H1 (cell line): ENCODE measurements around the gene IRGQ. TPM values are rescaled to one million over a fixed set of nuclear protein-coding genes. Genes with fewer than 3 reads are reported as not detected.

Experiments used
- CTCF ChIA-PET: fragments of 300-600 bp; sonication (Branson Sonifier 250); formaldehyde crosslinking; loops from one replicate; lab custom pipeline; 2021; ENCODE audit not compliant: partially characterized antibody; lab: Charles Lee
- POLR2A ChIA-PET: fragments of 300-600 bp; sonication (Branson Sonifier 250); formaldehyde crosslinking; loops from one replicate; lab custom pipeline; 2021; ENCODE audit warnings: inconsistent platforms; ENCODE audit not compliant: partially characterized antibody; lab: Charles Lee
- DNase-seq, 2 experiments: peaks; one replicate each; pipeline versions ENCODE4 v3.0.0 to v3.0.0-alpha.2; 2010 to 2022; ENCODE audit warnings: low spot score in 2 of 2, low read depth in 1 of 2, mixed read lengths in 1 of 2
- FAIRE-seq: peaks from 2 replicates; lab custom pipeline; 2011; peaks lifted over from hg19 to GRCh38; lab: Jason Lieb, UNC
- H2AFZ ChIP-seq: 2 replicates; pipeline ENCODE4 v1.8.1; 2012; ENCODE audit warnings: low read length, inconsistent platforms
- H2AK5ac ChIP-seq: 2 replicates; pipeline ENCODE4 v1.6.1; 2013; ENCODE audit warnings: low read depth, low read length
- H2BK120ac ChIP-seq: replicated peaks from 2 replicates; pipeline ENCODE3; 2013; ENCODE audit warnings: low read depth, low read length, inconsistent platforms
- H2BK12ac ChIP-seq: 2 replicates; pipeline ENCODE4 v1.6.1; 2013; ENCODE audit warnings: low read depth, low read length
- H2BK15ac ChIP-seq: 2 replicates; pipeline ENCODE4 v1.6.1; 2013; ENCODE audit warnings: low read length
- H2BK20ac ChIP-seq: 2 replicates; pipeline ENCODE4 v1.6.1; 2013; ENCODE audit warnings: low read length
- H2BK5ac ChIP-seq: 2 replicates; pipeline ENCODE4 v1.6.1; 2013; ENCODE audit warnings: low read depth, low read length
- H3K14ac ChIP-seq: 2 replicates; pipeline ENCODE4 v1.6.1; 2013; ENCODE audit warnings: inconsistent platforms; ENCODE audit not compliant: insufficient read length
- H3K18ac ChIP-seq: 2 replicates; pipeline ENCODE4 v1.6.1; 2013; ENCODE audit warnings: low read length; ENCODE audit errors: extremely low read depth
- H3K23ac ChIP-seq: 2 replicates; pipeline ENCODE4 v1.6.1; 2013; ENCODE audit warnings: inconsistent platforms; ENCODE audit not compliant: insufficient read length
- H3K23me2 ChIP-seq: 2 replicates; pipeline ENCODE4 v1.6.1; 2013; ENCODE audit warnings: low read depth, low read length
- H3K27ac ChIP-seq: 2 replicates; pipeline ENCODE4 v1.6.1; 2011; ENCODE audit warnings: low read depth, low read length, inconsistent platforms
- H3K27me3 ChIP-seq, 4 experiments: replicated peaks in 1 of 4; 1 replicate in 1 of 4; 2 replicates in 3 of 4; pipeline versions ENCODE4 v1.6.1 to v1.8.1; 2011 to 2013; ENCODE audit warnings: low read length in 3 of 4, mild to moderate bottlenecking in 3 of 4, inconsistent platforms in 2 of 4, mixed read lengths in 2 of 4, moderate library complexity in 1 of 4; ENCODE audit not compliant: control insufficient read depth in 3 of 4, insufficient read depth in 3 of 4; ENCODE audit errors: extremely low read depth in 1 of 4
- H3K36me3 ChIP-seq, 4 experiments: 2 replicates each; pipeline versions ENCODE4 v1.6.1 to v1.8.1; 2011 to 2013; ENCODE audit warnings: mild to moderate bottlenecking in 4 of 4, low read length in 3 of 4, moderate library complexity in 2 of 4, control low read depth in 1 of 4, inconsistent platforms in 1 of 4; ENCODE audit not compliant: insufficient read depth in 4 of 4, control insufficient read depth in 2 of 4
- H3K4ac ChIP-seq: replicated peaks from 2 replicates; pipeline ENCODE3; 2013; ENCODE audit warnings: low read length, low read depth, mixed read lengths, inconsistent platforms; ENCODE audit not compliant: insufficient read length
- H3K4me1 ChIP-seq, 4 experiments: replicated peaks in 1 of 4; 1 replicate in 1 of 4; 2 replicates in 3 of 4; pipeline versions ENCODE4 v1.6.1 to v1.8.1; 2011 to 2013; ENCODE audit warnings: low read length in 3 of 4, inconsistent platforms in 2 of 4, mixed read lengths in 1 of 4; ENCODE audit not compliant: insufficient read depth in 4 of 4, control insufficient read depth in 3 of 4
- H3K4me2 ChIP-seq, 2 experiments: 2 replicates each; pipeline versions ENCODE4 v1.6.1 to v1.8.1; 2011 to 2013; ENCODE audit warnings: low read depth in 2 of 2, low read length in 2 of 2, control low read depth in 1 of 2, inconsistent platforms in 1 of 2, mild to moderate bottlenecking in 1 of 2; ENCODE audit not compliant: insufficient read depth in 1 of 2
- H3K4me3 ChIP-seq, 4 experiments: fragments of 200-600, 300-600 bp in 1 of 4; sonication (generic), shearing (Covaris generic), sonication (Bioruptor Twin) in 1 of 4; 2 replicates each; pipeline versions ENCODE4 v1.5.1 to v1.8.1; 2011 to 2016; ENCODE audit warnings: low read length in 4 of 4, low read depth in 3 of 4, control low read depth in 2 of 4, inconsistent platforms in 2 of 4, mild to moderate bottlenecking in 2 of 4, mixed read lengths in 1 of 4, moderate library complexity in 1 of 4; ENCODE audit not compliant: insufficient read depth in 2 of 4; ENCODE audit errors: extremely low read depth in 1 of 4
- H3K56ac ChIP-seq: replicated peaks from 2 replicates; pipeline ENCODE3; 2013; ENCODE audit warnings: low read depth, mild to moderate bottlenecking, mixed read lengths, low read length, inconsistent platforms; ENCODE audit not compliant: insufficient read length
- H3K79me1 ChIP-seq: 2 replicates; pipeline ENCODE4 v1.6.1; 2013; ENCODE audit warnings: low read depth, low read length, control low read depth
- H3K79me2 ChIP-seq, 2 experiments: 2 replicates each; pipeline versions ENCODE4 v1.6.1 to v1.8.1; 2012 to 2013; ENCODE audit warnings: low read length in 2 of 2, mild to moderate bottlenecking in 2 of 2, inconsistent platforms in 1 of 2; ENCODE audit not compliant: insufficient read depth in 2 of 2, control insufficient read depth in 1 of 2
- H3K9ac ChIP-seq, 4 experiments: replicated peaks in 1 of 4; 1 replicate in 1 of 4; 2 replicates in 3 of 4; pipeline versions ENCODE4 v1.6.1 to v1.8.1; 2011 to 2013; ENCODE audit warnings: low read depth in 3 of 4, low read length in 3 of 4, control low read depth in 2 of 4, mild to moderate bottlenecking in 2 of 4, moderate library complexity in 2 of 4, inconsistent platforms in 1 of 4; ENCODE audit errors: extremely low read depth in 1 of 4
- H3K9me3 ChIP-seq, 2 experiments: 2 replicates each; pipeline versions ENCODE4 v1.6.1 to v1.8.1; 2012 to 2013; ENCODE audit warnings: mild to moderate bottlenecking in 2 of 2, moderate library complexity in 2 of 2, control low read depth in 1 of 2, inconsistent platforms in 1 of 2, low read depth in 1 of 2, low read length in 1 of 2, mixed read lengths in 1 of 2; ENCODE audit not compliant: insufficient read depth in 2 of 2
- H4K20me1 ChIP-seq, 2 experiments: replicated peaks in 1 of 2; 2 replicates each; pipeline versions ENCODE3 to v1.8.1; 2011 to 2013; ENCODE audit warnings: inconsistent platforms in 2 of 2, low read length in 2 of 2, mild to moderate bottlenecking in 1 of 2; ENCODE audit not compliant: insufficient read depth in 2 of 2, control insufficient read depth in 1 of 2
- H4K5ac ChIP-seq: 2 replicates; pipeline ENCODE4 v1.6.1; 2013; ENCODE audit warnings: low read length, low read depth, mixed read lengths, inconsistent platforms; ENCODE audit not compliant: insufficient read length
- H4K8ac ChIP-seq: 2 replicates; pipeline ENCODE4 v1.8.0; 2013; ENCODE audit warnings: mild to moderate bottlenecking, moderate library complexity, low read length, inconsistent platforms; ENCODE audit not compliant: insufficient read depth; ENCODE audit errors: extremely low read depth
- H4K91ac ChIP-seq: replicated peaks from 2 replicates; pipeline ENCODE3; 2013; ENCODE audit warnings: low read length, mixed read lengths, inconsistent platforms; ENCODE audit not compliant: insufficient read length
- EZH2 ChIP-seq: fragments of 200-600 bp; sonication (generic); IDR thresholded peaks from 2 replicates; pipeline ENCODE4 v1.7.1; 2012; ENCODE audit warnings: low read depth, mild to moderate bottlenecking, moderate library complexity, low read length, inconsistent platforms; ENCODE audit not compliant: severe bottlenecking
- KDM4A ChIP-seq: IDR thresholded peaks from one replicate; pipeline ENCODE4 v1.7.1; 2012; ENCODE audit warnings: low read depth, mild to moderate bottlenecking, moderate library complexity, low read length, inconsistent platforms; ENCODE audit not compliant: severe bottlenecking
- SRF ChIP-seq: IDR thresholded peaks from 2 replicates; pipeline ENCODE4 v1.6.1; 2011; ENCODE audit warnings: mild to moderate bottlenecking, low read depth, low read length, moderate library complexity
- WGBS, 2 experiments: shearing (Covaris generic) in 1 of 2; methylation state at CpG; one replicate each; pipeline versions ENCODE4 v1.1.6 to v1.1.7; 2013 to 2015; ENCODE audit warnings: low lambda C conversion rate in 2 of 2, mixed read lengths in 2 of 2, inconsistent platforms in 1 of 2, low coverage in 1 of 2, missing lambda C conversion rate in 1 of 2; ENCODE audit not compliant: insufficient replicate concordance in 2 of 2, insufficient coverage in 1 of 2, insufficient read length in 1 of 2; ENCODE audit errors: extremely low coverage in 1 of 2, missing lambda C conversion rate in 1 of 2; 5-methylcytosine and 5-hydroxymethylcytosine counted together
- polyA plus RNA-seq, 7 experiments: library from polyadenylated mRNA; depleted of rRNA in 3 of 7; stranded (reverse) in 5 of 7; unstranded in 2 of 7; fragments of >200 nt in 5 of 7; fragments of 200-250 nt in 2 of 7; gene quantifications; 1 replicate in 5 of 7; 2 replicates in 1 of 7; 4 replicates in 1 of 7; pipeline versions ENCODE4 v1.2.1 to v1.2.3, GENCODE V29; 2011 to 2013; ENCODE audit warnings: missing spikeins in 2 of 7, mixed read lengths in 2 of 7
- total RNA-seq: library from RNA; stranded (reverse); fragmentation: NEBNext Ultra II Directional; extraction: Animal tissue kit (Norgen Biotek cat#: 25700); gene quantifications from 2 replicates; pipeline ENCODE4 v1.2.1, GENCODE V29; 2021

The IRGQ gene
- total and polyA plus RNA-seq, 2 of the 8 experiments (the other 6 are each of a cell fraction or from before 2014, with no cell fraction given) = 16.0 to 42.9 TPM

- no peaks in the 10 kb centered on the region for H3K36me3 ChIP-seq
- FAIRE-seq = no peak
- no peak overlapping the region for H3K56ac ChIP-seq
- no peak overlapping the region for H4K5ac ChIP-seq
- peaks cover 2% of the 10 kb centered on the region; the same call in 1 of the 2 replicates for H3K79me1 ChIP-seq
- peak overlapping the region; percentile 52 to 92 (median 71) for H3K4me3 ChIP-seq
- peak overlapping the region; percentile 48 for H4K91ac ChIP-seq
- no peak overlapping the region for H3K27ac ChIP-seq
- H3K4me1 ChIP-seq = peaks cover 6 to 22% (median 13%) of the 10 kb centered on the region in 4 experiments
- H3K27me3 ChIP-seq = peaks cover 11 to 48% (median 29%) of the 10 kb centered on the region in 4 experiments
- H2BK5ac ChIP-seq = peak overlapping the region; percentile 85; the same call in 1 of the 2 replicates
- TF ChIP-seq KDM4A (peak; percentile 12), SRF (no peak), EZH2 (peak; percentile 17)
- POLR2A ChIA-PET = interaction anchor here (1.2 to 1.7 kb wide), 3 partner anchors 12 to 36 kb away, joined by 3 to 4 read pairs (median 3); no protein-coding TSS in a partner anchor
- WGBS, 2 experiments = 16% methylated on average over 5 of the region's 9 CpGs; no CpG with 5 or more reads in 1 of the 2 experiments
- no peak overlapping the region for H2AK5ac ChIP-seq
- H4K20me1 ChIP-seq = no peaks in the 10 kb centered on the region
- peaks cover 12% of the 10 kb centered on the region for H3K23me2 ChIP-seq
- no peak overlapping the region for H4K8ac ChIP-seq
- no peaks in the 10 kb centered on the region for H3K9me3 ChIP-seq
- no peak overlapping the region for H3K14ac ChIP-seq
- H3K4ac ChIP-seq = no peak overlapping the region
- H3K18ac ChIP-seq = peak overlapping the region; percentile 65; the same call in 1 of the 2 replicates
- no peak for DNase-seq
- H3K4me2 ChIP-seq = peak overlapping the region; percentile 88 to 92
- CTCF ChIA-PET = interaction anchor here (1.2 kb wide), 1 partner anchor 120 kb away, joined by 3 read pairs; no protein-coding TSS in a partner anchor
- no peak overlapping the region for H2BK120ac ChIP-seq
- no peak overlapping the region for H3K23ac ChIP-seq
- H2BK12ac ChIP-seq = peak overlapping the region; percentile 78; the same call in 1 of the 2 replicates
- H2AFZ ChIP-seq = no peak overlapping the region; the same call in 1 of the 2 replicates
- H2BK15ac ChIP-seq = peak overlapping the region; percentile 92; the same call in 1 of the 2 replicates
- no peaks in the 10 kb centered on the region for H3K79me2 ChIP-seq
- no peak overlapping the region for H2BK20ac ChIP-seq
- H3K9ac ChIP-seq = no peak overlapping the region; a peak in 1 of 7 replicates
Measured at GRCh38 chr19:43640424-43640757, 44.5 kb upstream of the IRGQ start.
